Measurements from ENCODE around the gene MRPL34.
"Not testable (repeated sequence)": the region's sequence is repeated elsewhere in the genome, so short reads cannot be mapped to it uniquely, and the experiment has no call there.

MRPL34 gene
- total RNA-seq = 22.1 to 31.2 (median 27.3) reads per million in 4 experiments

DNA sequence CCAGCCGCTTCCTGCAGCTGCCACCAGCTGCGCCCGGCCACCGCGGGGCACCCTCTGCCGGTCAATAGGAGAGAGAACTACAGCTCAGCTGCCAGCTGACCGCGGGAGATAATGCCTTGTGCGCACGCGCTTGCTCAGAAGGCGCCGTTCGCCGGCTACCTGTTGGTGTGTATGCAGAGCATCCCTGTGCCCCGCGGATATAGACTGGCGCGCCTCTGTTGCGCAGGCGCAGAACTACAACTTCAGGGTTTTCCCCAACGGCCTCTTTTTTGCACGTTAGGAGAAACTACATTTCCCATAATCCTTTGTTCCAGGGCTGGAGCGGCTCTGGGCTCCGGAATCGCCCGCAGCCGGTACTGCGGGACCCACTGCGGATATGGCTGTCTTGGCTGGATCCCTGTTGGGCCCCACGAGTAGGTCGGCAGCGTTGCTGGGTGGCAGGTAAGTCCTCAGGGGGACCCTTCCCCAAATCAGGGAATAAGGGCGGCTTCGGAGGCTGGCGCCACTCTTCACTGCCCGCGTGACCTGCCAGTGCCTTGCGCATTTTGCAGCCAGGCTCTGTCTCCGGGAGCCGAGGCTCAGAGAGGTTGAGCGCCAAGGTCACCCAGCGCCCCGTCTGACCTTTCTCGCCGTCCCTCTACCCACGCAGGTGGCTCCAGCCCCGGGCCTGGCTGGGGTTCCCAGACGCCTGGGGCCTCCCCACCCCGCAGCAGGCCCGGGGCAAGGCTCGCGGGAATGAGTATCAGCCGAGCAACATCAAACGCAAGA lies at the start of gene MRPL34:
Gene MRPL34, plus strand, starts transcription at position 356 of the 768 bp plus-strand sequence. Its CDS starts 21 bp downstream, at position 377.
- DNase-seq = peak; percentile 87

DNA sequence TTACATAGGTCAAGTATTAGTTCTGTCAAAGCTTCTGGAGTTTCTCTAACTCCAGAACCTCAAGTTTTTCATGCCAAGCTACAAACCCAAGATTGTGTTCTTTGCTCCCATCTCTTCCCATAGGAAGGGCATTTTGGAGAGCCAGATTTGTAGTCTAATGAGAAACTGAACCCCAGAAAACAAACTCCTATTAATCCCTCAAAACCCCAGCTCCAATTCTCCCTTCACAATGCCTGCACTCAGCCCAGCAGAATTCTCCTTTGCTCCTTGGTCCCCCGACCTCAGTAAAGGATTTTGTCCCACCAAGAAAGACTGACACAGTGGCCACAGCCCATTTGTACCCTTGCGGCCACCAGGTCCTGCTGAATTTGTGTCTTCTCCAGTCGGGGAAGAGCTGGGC lies 49.5 kb upstream of the MRPL34 start:
- DNase-seq = no peak

DNA sequence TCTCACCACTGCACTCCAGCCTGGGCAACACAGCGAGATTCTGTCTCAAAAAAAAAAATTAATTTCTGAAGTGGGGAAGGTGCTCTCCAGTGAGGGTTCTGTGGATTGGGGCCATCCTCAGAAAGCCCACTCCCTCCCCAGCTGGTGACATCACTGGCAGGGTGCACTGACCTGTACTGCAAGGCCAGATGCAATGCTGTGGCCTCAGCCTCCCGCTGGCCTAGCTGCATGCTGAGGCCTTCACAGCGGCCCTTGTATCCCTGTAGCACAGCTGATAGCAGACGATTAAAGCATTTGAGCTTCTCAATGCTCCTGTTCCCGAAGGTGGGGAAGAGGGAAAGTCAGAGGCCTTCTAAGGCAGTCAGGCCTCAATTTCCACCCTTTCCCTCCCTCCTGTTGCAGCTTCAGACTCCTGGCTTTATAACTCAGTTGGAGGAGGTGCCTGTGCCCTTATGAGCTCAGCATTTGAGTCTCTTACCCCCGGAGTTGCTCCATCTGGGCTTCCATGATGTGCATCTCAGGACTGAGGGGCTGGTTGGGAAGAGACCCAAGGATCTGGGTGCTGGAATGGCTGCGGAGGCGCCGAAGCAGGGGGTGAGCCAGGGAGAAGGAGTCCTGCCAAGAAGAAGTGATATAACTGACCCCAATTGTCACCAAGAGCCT lies 46.4 kb upstream of the MRPL34 start:
- no peak for DNase-seq

DNA sequence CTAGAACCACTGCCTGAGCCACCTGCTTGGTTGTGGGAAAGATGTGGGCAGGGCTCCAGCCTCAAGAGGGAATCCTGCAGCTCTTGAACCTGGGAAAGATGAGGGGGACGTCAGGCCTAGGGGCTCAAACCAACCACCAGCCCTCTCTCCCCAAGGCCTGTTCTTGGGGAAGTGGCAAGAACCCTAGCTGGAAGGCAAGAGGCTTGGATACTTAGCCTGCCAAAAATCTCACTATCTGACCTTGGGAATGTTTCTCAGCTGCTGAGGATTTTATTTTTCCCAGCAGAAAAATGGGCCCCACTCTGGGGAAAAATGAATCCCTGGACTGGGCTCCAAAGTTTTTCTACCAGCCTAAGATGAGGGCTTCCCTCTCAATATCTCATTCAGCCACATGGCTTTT lies 45.7 kb upstream of the MRPL34 start:
- DNase-seq = no peak

DNA sequence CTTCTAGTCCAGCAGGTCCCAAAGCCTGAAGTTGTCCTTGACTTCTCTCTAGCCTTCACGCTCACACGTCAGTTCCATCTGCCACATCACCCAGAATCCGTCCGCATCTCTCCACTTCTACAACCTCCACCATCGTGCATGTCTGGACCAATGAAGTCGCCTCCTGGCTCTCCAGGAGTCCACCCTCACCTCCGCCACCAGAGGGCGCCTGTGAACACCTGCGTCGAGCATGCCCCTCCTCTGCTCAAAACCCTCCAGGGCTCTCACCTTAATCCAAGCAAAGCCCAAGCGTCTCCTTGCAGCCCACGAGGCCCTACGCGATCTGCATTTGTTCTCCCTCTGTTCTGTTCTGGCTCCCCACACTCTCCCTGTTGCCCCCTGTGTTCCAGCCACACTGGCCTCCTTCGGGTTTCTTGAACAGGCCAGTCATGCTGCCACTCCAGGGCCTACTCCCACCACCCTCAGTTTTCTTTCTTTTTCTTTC lies 44.8 kb upstream of the MRPL34 start:
- DNase-seq = peak; percentile 82

DNA sequence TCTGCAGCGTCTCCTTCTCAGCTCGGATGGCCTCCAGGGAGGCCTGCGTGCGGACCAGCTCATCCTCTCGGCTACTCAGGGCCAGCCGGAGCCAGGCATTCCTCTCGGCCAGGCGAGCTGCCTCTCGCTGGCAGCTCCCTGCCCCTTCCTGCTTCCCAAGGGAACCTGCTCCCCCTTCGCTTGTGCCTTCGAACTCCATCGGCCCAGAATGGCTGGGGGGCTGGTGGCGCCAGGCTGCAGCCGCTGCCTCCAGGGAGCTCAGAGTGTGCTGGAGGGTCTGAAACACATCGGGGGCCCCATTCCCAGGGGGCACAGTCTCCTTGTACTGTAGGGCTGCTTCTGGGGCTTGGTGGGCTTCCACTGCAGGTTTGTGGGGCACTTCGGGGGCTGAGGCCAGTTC lies 43.1 kb upstream of the MRPL34 start:
- DNase-seq = no peak

DNA sequence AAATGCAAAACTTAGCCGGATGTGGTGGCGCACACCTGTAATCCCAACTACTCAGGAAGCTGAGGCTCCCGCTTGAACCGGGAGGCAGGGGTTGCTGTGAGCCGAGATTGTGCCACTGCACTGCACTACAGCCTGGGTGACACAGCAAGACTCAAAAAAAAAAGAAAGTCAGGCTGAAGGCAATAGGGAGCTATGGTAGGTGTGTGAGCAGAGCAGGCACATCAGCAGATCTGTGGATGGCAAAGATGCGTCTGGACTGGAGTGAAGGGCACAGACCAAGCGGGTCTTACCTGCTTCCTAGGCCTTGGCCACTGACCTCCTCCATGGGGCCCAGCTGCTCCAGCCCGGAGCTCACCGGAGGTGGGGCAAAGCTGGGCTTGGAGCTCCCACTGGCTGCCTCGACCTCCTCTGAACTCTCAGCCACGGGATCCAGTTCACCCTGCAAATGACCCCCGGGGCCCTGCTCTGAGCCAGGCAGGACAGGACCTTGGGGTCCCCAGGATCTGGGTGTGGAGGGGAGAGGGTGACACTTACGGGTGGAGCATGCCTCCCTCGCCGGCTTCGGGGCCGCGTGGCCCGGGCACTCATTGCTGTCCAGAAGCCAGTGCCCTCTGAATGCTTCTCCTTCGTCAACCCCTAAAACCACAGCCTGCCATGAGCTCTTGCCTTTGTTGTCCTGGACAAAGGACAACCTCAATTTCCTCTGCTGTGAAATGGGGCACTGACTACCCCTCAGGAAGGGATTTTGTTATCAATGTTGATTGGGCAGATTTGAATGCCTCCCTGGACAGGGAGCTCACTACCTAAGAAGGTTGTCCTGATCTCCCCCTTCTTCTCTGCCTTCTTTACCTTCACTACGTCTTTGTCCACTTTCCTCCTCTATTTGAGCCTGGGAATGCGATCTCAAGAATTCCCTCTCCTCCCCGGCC lies 41.7 kb upstream of the MRPL34 start:
- no peak for DNase-seq

DNA sequence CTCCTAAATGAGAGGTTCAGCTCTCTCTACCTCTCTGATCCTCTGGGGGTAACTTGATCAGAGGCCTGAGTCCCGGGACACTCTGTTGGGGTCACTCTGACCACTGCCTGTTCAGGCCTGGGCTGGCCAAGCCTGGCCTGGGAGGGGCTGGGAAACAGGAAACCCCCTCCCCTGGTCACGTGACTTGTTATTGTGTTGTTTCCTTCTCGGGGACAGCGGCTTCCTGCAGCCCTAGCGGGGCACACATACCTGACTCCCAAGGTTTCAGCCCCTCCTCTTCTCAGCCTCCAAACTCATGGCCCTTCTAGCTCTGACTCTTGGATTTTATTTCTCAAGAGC lies 41.1 kb upstream of the MRPL34 start, which contains the start of gene USHBP1:
Gene USHBP1, minus strand, starts transcription at position 105 of the 339 bp plus-strand sequence. CDS start 446 bp downstream, outside the sequence.
- DNase-seq = no peak

DNA sequence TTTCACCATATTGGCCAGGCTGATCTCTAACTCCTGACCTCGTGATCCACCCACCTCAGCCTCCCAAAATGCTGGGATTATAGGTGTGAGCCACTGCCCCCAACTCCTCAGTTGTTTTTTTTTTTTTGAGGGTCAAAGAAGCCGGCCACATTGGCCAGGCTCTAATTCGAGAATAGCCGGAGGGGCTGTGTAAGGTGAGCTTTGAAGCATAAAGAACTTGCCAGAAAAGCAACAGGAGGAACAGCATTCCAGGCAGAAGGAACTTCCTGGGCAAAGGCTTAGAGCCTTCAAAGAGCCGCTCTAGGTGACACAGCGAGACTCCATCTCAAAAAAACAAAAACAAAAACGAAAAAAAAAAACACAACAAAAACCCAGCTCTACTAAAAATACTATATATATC lies 39.6 kb upstream of the MRPL34 start:
- no peak for DNase-seq

DNA sequence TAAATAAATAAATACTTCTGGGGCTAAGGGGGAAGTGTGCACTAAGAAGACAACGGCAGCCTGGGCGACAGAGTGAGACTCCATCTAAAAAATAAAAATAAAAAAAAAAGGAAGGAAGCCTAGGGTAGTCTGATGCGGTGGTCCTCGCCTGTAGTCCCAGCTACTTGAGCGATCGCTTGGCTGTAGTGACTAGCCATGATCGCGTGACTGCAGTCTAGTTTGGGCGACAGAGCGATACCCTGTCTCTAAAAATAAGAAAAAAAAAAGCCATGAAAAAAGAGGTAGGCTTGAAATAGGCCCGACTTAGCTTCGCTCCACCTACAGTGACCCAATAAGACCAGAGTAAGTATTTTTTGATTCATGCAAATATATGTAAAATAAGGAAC lies 39.1 kb upstream of the MRPL34 start:
- DNase-seq = no peak

DNA sequence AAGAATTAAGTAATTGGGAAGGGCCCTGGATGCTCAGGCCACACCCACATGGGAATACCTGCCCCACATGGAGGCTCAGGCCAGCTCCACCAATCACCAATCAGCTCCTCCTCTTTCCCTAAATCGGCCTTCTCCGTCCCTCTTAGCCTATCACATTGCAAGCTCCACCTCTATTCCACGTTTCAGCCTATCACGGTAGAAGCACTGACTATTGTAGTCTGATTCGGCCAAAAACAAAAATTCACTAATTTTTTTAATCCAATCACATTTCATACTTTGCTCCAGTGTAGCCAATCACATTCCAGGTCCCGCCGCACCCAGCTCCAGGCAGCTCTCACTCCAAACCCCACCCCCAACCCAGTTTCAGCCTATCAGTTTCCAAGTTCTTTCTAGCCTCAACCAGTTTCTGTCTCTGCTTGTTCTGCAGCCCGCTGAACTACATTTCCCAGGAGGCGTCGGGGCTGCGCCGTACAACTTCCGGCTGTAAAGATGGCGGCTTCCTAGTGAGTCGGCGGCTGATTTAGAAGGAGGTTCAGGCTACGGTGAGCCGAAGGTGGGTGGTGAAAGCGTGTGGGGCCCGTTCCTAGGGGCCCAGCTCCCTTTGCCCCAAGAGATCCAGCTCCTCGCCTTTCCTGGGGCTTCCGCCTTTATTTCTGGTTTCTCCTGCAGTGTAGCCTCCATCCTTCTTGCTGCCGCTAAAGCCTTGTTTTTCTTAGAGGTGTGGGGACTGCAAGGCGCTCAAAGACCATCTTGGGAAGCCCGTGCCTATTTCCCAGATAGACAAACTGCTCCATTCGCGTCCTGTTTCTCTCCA lies 38.5 kb upstream of the MRPL34 start, which contains the start of gene BABAM1:
Gene BABAM1, plus strand, starts transcription at position 469 of the 814 bp plus-strand sequence. CDS start 1,364 bp downstream, outside the sequence.
- peak; percentile 89 for DNase-seq

DNA sequence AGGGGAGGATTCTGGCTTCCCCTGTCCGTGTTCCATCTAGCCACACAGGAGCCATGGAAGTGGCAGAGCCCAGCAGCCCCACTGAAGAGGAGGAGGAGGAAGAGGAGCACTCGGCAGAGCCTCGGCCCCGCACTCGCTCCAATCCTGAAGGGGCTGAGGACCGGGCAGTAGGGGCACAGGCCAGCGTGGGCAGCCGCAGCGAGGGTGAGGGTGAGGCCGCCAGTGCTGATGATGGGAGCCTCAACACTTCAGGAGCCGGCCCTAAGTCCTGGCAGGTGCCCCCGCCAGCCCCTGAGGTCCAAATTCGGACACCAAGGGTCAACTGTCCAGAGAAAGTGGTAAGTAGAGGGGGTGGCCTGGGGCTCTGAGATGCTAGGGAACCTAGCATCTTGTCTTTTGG lies 36.9 kb upstream of the MRPL34 start:
- no peak for DNase-seq

DNA sequence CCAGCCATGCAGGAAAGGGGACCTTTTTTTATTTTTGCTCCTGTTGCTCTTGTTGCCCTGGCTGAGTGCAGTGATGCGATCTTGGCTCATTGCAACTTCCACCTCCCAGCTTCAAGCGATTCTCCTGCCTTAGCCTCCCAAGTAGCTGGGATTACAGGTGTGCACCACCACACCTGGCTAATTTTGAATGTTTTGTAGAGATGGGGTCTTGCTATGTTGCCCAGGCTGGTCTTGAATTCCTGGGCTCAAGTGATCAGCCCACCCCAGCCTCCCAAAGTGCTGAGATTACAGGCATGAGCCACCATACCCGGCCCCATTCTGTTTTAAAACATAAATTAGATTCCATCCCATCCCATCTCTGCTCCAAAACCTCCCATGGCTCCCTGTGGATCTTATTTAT lies 30.8 kb upstream of the MRPL34 start:
- not testable (repeated sequence) for DNase-seq

DNA sequence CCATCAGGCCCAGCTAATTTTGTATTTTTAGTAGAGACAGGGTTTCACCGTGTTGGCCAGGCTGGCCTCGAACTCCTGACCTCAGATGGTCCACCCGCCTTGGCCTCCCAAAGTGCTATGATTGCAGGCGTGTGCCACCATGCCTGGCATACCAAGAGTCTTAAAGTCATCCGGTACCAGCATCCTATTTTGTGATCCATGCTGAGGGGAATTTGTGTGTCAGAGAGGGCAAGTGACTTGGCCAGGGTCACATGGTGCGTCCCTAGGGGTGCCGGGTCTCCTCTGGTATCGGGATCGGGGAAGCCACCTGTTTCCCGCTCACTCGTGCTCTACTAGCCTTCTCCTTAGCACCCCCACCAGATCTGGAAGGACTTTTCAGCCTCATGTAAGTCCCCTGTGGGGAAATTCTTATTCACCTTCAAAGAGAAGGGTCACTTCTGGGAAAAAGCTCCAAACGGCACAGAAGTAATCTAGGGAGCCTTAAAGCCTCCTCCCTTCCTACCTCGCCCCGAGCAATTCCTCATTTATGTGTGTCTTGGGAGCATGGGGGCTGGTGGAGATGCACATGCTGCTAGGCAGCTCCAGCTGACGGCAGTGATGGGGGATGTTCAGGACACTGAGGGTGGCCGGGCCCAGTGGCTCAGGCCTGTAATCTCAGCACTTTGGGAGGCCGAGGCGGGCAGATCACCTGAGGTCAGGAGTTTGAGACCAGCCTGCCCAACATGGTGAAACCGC lies 30.1 kb upstream of the MRPL34 start:
- DNase-seq = no peak

DNA sequence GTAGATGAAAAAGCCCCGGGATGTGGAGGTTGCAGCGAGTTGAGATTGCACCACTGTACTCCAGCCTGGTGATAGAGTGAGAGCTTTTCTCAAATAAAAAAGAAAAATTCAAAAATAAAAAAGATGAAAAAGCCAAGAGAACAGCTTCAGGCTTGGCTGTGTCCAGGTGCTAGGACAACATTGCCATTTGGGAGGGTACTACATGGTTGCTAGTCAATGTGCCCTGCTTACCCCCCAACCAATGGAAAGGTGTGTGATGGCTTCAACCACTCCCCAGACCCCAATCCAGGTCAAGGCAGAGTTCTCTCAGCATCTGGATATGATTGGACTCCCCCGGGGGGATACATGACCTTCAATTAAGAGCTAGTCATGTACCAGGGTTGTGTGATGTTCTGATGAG lies 26.2 kb upstream of the MRPL34 start:
- DNase-seq = no peak

DNA sequence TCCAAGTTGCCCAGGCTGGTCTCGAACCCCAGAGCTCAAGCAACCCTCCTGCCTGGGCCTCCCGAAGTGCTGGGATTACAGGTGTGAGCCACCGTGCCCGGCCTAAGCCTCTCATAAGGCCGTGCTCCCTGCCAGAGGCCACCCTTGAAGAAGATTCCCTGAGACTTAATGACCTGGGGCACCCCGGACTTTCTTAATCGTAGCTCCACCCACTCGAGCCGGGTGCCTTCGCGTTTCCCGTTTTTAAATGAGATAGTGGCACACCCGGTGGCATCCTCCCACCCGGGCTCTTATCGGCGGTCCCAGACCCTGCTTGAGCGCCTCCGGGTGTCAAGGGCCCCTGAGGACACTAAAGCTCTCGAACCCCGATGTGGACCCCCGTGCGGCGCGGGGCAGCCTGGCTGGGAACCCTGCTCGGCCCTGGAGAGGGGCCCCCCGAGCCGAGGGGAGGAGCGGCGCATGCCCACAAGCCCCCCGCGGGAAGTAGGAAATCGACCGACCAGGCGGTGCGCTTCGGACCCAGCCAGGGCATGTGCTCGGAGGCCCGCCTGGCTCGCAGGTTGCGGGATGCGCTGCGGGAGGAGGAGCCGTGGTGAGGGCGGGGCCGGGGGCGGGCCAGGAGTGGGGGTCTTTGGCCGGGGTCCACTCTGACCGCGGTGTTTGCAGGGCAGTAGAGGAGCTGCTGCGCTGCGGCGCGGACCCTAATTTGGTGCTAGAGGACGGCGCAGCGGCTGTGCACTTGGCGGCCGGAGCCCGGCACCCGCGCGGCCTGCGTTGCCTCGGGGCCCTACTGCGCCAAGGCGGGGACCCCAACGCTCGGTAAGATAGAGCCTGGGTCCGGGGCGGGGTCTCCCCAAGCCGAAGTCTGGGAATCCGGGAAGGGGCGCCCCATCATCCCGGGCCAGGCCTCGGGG lies 24.0 kb upstream of the MRPL34 start, which contains the start of gene ANKLE1:
Gene ANKLE1, plus strand, starts transcription at position 511 of the 914 bp plus-strand sequence. Its CDS starts 20 bp downstream, at position 531.
- DNase-seq = peak; percentile 16

DNA sequence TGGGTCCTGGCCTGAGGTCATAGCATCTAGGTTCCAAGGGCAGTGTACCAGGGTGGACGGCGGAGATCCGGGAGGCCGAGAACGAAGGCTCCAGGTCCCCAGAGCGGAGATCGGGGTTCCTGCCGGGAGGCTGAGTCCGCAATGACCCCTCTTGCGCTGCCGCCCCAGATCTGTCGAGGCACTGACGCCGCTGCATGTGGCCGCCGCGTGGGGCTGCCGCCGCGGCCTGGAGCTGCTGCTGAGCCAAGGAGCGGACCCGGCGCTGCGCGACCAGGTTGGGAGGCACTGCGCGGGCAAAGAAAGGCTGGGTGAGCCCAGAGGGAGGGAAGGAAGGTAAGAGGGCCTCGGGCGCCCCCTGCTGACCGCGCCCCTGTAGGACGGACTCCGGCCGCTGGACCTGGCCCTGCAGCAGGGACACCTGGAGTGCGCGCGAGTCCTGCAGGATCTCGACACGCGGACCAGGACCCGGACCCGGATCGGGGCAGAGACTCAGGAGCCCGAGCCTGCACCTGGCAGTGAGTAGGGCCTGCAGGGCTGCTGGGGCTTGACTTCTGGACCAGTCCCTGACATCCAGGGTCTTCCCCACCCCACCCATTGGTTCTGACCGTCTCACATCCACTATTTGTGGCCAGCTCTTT lies 23.1 kb upstream of the MRPL34 start:
- peak; percentile 65 for DNase-seq

DNA sequence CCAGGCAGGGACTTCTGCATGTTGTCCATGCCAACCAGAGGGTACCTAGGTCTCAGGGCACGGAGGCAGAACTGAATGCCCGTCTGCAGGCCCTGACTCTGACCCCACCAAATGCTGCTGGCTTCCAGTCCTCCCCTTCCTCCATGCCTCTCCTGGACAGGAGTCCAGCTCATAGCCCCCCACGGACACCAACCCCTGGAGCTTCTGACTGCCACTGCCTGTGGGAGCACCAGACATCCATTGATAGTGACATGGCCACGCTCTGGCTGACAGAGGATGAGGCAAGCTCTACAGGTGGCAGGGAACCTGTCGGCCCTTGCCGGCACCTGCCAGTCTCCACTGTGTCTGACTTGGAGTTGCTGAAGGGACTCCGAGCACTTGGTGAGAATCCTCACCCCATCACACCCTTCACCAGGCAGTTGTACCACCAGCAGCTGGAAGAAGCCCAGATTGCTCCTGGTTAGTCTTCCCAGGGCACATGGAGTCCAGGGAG lies 22.1 kb upstream of the MRPL34 start:
- DNase-seq = no peak

DNA sequence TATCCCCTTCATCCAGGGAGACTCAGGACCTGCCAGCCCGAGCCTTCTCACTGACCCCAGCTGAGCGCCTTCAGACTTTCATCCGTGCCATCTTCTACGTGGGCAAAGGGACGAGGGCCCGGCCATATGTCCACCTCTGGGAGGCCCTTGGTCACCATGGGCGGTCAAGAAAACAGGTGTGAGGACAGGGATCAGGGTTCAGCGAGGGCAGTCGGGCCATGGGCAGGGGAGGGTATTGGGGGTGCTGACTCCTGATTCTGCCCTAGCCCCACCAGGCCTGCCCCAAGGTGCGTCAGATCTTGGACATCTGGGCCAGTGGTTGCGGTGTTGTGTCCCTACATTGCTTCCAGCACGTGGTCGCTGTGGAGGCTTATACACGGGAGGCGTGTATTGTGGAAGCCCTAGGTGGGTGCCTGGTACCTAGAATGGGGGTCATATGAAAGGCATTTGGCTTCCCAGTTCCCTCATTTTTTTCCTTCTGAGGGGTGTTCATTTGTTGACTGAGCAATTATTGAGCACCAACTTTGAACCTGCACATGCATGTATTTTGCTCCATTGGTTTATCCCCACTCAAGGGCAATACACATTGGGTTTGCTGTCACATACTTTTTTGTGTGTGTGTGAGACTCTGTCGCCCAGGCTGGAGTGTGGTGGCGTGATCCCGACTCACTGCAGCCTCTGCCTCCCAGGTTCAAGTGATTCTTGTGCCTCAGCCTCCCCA lies 20.1 kb upstream of the MRPL34 start:
- DNase-seq = no peak
